IPS-11a (cell line): ENCODE results near the gene MAFG.

Source experiments
- H3K4me3 ChIP-seq: one replicate; pipeline ENCODE4 v1.5.1; 2013; ENCODE audit warnings: low read depth, low read length, control low read depth

MAFG gene

DNA sequence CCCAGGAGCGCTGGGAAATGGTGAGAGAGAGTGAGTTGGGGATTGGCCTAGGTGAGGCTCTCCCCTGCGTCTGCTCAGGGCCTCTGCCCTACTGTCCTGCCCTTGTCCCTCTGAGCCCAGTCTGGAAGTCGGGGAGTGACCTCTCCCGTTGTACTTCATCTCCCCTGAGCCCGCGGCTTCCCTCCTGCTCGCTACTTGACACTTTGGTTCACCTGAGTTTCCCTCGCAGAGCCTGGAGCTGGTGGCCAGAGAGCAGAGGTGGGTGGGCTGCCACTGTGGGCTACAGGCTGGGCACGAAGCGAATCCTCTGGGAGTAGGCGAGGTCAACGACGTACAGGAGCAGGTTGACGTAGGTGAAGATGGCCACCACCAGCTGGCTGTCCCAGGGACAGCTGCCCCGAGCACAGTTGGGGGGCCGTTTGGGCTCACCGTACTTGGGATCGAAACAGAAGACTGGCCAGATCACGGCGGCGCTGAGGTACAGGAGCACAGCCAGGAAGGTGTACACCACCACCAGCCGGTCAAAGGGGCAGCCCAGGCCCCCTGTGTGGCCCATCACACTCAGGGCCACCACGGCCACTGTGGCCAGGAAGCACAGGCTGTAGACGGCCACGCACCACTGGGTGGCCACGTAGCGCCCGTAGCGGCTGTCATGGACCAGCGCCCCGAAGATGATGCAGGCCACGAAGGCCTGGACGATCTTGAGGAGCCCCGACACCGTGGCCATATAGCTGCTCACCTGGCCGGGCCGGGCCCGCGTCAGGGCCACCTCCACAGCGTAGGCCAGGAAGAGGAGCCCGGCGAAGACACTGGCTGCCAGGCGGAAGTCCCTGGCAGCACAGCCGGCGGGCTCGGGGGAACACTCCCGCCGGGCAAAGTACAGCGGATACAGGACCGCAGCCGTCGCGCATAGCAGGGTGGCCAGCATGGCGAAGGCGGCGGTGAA lies 13.3 kb upstream of the MAFG start:
- H3K4me3 ChIP-seq = no peak overlapping the region

GRCh38 chr17:81939881-81940385 lies 12.4 kb upstream of the MAFG start:
- H3K4me3 ChIP-seq = no peak overlapping the region

DNA sequence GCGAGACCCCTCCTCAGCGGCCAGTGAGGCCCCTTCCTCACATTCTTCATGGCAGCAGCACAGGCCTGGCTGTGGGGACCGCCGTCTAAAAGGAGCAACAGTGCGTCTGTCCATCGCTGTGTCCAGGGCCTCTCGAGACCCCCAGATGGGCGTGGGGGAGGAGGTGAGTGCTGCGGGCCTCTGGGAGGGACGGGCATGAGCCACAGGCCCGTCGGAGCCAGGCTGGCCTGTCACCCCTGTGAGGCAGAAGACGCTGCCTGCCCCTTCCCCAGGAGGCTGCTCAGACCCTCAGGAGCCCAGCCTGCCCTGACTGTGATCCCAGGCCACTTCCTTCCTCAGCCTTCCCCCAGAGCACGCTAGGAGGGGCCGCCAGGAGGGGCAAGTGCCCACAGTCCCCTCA lies 11.7 kb upstream of the MAFG start:
- no peak overlapping the region for H3K4me3 ChIP-seq

GRCh38 chr17:81935709-81936084 lies 8.2 kb upstream of the MAFG start:
- H3K4me3 ChIP-seq = peak overlapping the region; percentile 13

DNA sequence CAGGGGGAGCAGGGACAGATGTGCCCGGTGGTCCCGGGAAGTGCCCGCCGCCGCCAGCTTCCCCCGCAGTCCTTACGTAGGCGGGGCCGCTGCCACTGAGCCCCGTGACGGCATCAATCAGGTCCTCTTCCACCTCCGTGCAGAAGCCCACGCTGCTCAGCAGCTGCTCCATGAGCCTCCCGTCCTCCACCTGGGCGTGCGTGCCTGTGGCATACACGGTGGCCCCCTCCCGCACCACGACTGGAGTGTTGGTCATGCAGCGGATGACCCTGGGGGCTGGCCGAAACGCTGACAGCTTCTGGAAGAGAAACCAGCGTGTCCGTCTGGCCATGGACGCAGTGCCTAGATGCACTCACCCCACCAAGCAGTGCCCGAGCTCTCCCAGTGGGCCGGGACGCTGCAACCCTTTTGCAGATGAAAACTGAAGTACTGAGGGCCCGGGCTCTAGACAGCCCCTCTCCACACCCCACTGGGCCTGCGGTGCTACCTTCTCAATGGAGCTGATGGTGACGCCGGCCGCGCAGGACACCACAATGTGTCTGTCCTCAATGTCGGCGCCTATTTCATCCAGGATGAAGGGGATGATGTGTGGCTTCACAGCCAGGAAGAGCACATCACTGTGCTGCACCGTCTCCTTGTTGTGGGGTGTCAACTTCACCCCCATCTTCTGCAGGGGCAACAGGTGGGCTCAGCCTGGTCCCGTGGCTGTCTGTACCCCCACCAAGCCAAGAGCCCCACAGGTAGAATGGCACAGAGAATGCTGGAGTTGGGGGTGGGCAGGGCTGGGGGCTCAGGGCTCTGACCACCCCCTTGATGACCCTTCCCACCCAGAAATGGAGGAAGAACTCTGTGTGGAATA lies 7.5 kb upstream of the MAFG start:
- no peak overlapping the region for H3K4me3 ChIP-seq

GRCh38 chr17:81934098-81934757 lies 6.7 kb upstream of the MAFG start:
- H3K4me3 ChIP-seq = no peak overlapping the region

- no peak overlapping the region for H3K4me3 ChIP-seq
Measured at GRCh38 chr17:81933178-81933699, 5.7 kb upstream of the MAFG start.

DNA sequence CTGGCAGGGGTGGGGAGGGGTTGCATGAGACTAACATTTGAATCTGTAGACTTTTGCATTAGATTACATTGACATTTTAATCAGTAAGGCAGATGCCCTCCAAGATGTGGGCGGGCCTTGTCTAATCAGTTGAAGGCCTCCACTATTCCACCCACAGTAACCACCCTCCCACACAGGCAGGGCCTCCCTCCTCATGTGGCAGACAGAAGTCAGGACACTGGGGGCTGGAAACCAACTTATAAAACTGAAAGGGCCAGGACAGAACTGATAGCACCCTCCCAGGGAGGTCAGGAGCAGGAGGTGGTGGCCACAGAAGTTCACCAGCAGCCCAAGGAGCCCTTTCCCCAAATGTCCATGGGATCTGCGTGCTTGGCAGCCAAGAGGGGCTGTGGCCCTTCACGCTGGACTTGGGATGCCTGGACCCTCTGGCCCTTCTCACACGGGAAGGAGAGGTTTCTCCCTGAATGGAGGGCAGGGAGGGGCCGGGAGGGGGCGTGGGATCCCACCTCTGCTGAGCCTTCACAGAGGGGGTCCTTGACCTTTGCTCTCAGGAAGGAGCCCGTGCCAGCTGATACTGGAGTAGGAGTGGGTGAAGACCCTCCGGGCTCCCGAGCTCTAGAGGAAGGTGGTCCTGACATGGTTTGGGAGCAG lies 4.9 kb upstream of the MAFG start:
- no peak overlapping the region for H3K4me3 ChIP-seq

DNA sequence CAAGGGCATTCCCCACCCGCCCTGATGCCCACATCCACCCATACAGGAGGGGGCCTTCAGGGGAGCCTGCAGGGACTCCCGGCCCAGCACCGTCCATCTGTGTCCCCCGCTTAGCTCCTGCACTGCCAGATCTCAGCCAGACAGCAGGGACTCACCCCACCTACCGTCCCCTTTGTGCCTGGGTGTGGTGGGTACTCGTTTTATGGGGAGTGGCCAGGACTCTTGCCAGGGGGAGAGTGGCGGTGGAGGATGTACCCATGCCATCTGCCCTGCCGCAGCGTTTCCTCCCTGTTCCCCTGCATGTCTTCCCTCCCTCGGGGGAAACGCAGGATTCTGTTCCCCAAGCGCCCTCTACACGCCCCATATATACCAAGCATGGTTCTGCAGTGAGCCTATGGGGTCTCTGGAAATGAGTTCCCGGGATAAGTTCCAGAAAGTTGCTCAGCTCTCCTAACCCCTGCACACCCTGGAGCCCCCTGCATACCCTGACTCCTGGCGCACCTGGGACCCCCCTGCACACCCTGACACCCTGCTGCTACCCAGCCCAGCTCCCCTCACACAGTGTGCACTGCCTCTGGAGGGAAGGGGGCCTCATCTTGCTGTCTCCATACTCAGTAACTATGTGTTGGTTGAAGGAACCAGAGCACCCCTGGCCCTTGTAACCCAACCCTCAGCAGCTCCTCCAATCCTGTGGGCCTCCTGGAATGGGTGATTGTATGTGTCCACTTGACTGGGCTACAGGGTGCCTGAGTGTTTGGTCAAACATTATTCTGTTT lies 4.2 kb upstream of the MAFG start:
- H3K4me3 ChIP-seq = no peak overlapping the region

- no peak overlapping the region for H3K4me3 ChIP-seq
Measured at GRCh38 chr17:81931189-81931556, 3.6 kb upstream of the MAFG start.

DNA sequence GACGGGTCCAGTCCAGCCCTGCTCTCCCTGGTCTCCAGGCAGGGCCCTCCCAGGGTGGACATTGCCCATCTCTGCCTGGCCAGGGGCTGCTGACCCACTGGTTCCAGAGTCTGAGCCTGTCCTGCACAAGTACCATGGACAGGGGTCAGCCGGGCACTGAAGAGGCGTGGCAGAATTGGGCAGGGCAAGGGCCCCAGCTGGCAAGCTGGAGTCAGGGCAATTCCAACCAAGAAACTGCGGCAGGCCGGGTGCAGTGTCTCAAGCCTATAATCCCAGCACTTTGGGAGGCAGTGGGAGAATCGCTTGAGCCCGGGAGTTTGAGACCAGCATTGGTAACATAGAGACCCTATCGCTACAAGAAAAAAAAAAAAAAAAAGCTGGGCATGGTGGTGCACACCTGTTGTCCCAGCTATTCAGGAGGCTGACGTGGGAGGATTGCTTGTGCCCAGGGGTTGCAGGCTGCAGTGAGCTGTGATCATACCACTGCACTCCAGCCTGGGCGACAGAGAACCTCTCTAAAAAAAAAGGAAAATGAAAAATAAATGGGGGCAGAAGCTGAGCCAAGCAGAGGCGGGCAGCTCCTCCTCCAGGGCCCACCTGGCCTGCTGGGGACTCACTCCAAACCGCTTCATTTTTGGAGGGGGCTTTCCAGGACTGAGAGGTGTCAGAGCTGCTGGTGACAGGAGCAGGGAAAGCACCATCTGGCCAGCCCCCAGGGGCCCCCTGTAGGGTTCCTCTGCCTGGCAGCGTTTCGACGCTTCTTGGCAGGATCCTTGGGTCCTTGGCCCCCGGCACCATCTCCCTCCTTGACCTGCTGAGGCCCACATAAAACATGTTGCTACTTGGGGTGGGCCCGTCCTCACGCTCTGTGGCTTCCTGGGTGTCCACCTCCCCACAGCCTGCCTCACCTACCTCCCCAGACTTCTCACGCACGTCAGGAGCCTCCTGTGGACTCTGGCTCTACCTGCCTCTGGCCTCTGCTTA lies 2.9 kb upstream of the MAFG start:
- no peak overlapping the region for H3K4me3 ChIP-seq

DNA sequence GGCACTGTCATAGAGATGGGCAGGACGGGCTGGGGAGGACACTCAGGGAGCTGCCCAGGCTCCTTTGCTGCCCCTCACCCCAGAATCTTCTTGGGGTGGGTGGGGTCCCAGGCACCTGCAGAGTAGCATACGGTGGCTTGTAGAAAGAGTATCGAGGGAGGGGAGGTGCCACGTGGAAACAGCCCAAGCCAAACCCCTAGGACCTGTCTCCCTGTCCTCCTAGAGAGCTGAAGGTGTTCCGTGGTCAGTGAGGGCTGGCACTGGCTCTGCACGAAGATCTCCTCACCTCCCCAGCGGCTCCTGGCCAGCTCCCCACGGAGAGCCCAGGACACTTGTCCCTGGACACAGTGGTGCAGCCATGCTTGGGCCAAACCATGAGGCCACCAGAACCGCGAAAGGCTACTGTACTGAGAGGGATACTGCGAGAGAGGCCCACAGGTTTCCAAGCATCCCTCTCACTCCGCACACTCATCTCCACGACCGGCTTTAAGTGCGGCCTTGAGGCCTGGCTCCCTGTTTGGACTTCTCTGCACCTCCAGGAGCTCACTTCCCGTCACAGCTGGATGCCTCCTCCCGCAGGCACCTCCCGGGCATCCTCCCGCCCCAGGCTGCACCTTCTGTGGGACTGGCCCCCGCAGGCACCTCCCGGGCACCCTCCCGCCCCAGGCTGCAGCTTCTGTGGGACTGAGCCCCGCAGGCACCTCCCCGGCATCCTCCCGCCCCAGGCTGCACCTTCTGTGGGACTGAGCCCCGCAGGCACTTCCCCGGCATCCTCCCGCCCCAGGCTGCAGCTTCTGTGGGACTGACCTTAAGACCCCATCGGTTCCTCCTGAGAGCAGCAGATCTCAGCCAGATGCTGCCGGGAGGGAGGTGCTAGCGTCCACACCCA lies 2.0 kb upstream of the MAFG start:
- H3K4me3 ChIP-seq = no peak overlapping the region

DNA sequence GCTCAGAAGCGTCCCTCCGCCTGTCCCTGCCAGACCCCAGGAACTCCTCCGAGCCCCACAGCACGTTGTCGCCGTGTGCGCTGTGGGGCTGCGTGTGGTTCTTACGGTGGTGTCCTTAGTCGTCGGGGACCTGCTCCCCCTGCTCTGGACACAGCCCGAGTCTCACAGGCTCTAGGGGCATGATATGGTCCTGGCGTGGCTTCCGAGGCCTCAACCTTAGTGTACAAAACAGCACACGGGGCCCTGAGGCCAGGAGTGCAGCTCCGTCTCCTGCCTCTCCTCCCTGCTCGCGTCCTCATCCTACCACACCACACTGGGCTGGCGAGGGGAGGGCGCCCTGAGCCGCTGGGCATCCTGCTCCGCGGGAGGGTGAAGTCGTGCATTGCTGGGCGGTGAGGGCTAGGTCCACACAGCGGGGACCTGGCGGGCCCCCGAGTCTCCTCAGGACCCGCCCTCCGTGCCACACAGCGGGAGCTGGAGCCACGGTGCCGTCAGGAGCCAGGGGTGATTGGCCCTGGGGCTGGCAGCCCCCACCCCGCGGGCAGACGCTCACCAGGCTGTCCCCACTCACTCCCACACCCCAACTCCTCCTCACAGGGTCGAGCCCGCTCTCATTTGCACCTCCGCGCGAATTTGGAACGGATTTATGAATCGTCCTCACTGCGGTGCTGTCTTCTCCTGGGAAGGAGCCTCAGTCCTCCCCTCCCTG lies 1.2 kb upstream of the MAFG start:
- peak overlapping the region; percentile 50 for H3K4me3 ChIP-seq

DNA sequence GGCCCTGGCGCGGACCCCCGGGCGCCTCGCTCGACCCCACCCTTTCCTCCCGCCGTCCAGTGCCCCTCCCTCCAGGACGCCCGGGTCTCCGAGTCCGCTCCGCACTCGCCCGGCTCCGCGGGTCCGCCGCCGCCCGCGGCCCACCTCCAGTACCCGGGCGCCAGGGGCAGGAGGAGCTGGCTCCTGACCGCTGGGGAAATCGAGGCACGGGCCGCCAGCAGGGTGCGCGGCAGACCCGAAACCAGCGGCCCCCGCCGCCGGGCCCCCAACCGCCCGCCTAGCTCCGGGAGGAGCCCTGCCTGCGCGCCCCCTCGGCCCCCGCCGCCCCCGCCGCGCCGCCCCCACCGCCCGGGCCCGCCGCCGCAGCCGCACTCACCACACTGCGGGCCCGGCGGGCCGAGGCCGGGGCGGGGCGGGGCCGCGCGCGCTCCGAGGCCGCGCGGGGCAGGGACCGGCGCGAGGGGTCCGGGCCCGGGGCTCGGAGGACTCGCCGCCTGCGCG lies 333 bp downstream of the MAFG start:
- peak overlapping the region; percentile 54 for H3K4me3 ChIP-seq

DNA sequence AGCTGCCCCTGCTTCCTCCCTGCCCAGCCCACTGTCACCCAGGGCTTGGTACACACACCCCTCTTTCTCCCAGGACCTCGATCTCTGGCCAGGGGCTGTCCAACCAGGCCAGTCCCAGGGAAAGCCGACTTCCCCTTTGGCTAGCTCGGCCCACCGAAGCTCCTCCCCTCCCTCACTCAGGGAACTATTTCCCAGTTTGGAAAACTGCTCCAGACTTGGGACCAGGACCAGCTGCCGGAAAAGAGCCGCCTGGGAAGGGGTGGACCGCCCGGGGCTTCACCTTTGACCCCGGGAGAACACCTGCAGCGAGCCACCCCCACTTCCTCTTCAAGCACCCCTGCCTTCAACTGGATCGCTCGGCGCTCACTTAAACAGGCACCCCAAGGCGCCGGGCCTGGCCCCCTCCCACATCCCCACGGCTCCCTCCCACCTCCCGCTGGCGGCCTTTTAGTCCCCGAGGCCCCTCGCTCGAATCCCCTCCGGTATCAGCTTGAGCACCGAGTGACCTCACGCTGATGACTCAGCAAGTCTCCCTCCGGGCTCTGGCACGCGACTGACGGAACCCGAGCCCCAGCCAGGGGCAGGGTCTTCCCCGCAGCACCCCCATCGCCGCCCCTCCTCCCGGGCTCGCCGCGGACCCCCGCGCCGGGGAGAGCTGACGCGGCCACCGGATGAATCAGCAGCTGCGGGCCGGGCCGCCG lies 934 bp downstream of the MAFG start:
- H3K4me3 ChIP-seq = peak overlapping the region; percentile 54

GRCh38 chr17:81925860-81926450 lies 1.6 kb downstream of the MAFG start:
- H3K4me3 ChIP-seq = peak overlapping the region; percentile 54
